Activated CD4-positive, alpha-beta T cell treated with anti-CD3 and anti-CD28 coated beads for 36 hours (primary cell): ENCODE measurements around the gene ADAMTS12. TPM values are rescaled to one million over a fixed set of nuclear protein-coding genes. Genes with fewer than 3 reads are reported as not detected.

ENCODE experiments used
- ATAC-seq: fragments of 200-7000 bp; cut with Tn5 transposase; one replicate; pipeline ENCODE4 v1.10.0; 2021; ENCODE audit warnings: mild to moderate bottlenecking, moderate library complexity
- CTCF ChIA-PET: fragments of 350-600 bp; sonication (Branson Sonifier 250); formaldehyde crosslinking; loops from one replicate; lab custom pipeline; 2021; ENCODE audit warnings: antibody characterized with exemption; lab: Charles Lee
- POLR2A ChIA-PET: fragments of 350-600 bp; sonication (Branson Sonifier 250); formaldehyde crosslinking; loops from one replicate; lab custom pipeline; 2021; ENCODE audit warnings: antibody characterized with exemption, inconsistent platforms; lab: Charles Lee
- DNase-seq: peaks from one replicate; pipeline ENCODE4 v3.0.0-alpha.2; 2020
- H3K27ac Mint-ChIP-seq: one replicate; pipeline ENCODE4 v1.8.0; 2021; ENCODE audit warnings: mixed read lengths
- H3K27me3 Mint-ChIP-seq: one replicate; pipeline ENCODE4 v1.8.0; 2021; ENCODE audit warnings: mixed read lengths
- H3K36me3 Mint-ChIP-seq: one replicate; pipeline ENCODE4 v1.8.0; 2021; ENCODE audit warnings: low read depth, mixed read lengths
- H3K4me1 Mint-ChIP-seq: one replicate; pipeline ENCODE4 v1.8.0; 2021; ENCODE audit warnings: mixed read lengths
- H3K4me3 Mint-ChIP-seq: one replicate; pipeline ENCODE4 v1.8.0; 2021; ENCODE audit warnings: mild to moderate bottlenecking, moderate library complexity, mixed read lengths
- H3K9me3 Mint-ChIP-seq: one replicate; pipeline ENCODE4 v1.8.0; 2021; ENCODE audit warnings: low read depth, mixed read lengths
- intact Hi-C, 2 experiments: fragments of 100-400 bp; cut with DNase I in 1 of 2; cut with micrococcal nuclease in 1 of 2; formaldehyde crosslinking; loops; one replicate each; pipeline versions ENCODE4 v1.14.2 to v1.15.1; 2022 to 2024; cut with DNase I, micrococcal nuclease
- total RNA-seq, 2 experiments: library from RNA; stranded (reverse); gene quantifications; one replicate each; pipeline ENCODE4 v1.2.3, GENCODE V29; 2021

Gene ADAMTS12
- total RNA-seq, 2 experiments from 2014 or later = not detected

DNA sequence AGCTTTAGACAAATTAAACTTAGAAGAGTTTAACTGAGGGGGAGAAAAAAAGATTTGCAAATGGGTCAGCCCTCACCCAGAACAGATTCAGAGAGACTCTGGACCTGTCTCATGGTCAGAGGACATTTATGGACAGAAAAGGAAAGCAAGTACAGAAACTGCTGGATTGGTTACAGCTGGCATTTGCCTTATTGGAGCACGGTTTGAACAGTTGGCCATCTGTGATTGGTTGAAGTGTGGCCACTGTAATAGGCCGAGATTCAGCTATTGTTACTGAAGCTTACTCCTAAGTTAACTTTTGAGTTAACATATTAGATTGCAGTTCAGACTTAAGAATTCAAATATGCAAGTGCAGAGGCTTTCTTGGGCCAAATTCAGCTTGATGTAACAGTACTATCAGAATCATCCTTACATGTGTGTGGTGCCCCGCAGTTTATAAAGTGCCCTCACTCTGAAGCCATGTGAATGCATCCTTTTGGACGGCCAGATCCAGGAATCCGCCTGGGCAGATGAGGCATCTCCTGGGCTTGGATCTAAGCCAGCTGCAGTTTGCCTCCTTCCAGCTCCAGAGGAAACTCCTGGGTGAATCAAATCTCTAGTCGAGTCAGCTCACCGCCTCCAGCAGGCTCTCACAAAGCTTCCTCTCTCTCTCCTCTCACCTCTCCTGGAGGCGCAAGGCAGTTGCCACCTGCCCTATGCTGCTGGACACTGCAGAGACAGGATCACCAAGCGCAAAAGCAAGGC lies 165.2 kb downstream of the ADAMTS12 start:
- H3K4me1 Mint-ChIP-seq = no peaks in the 10 kb centered on the region
- H3K4me3 Mint-ChIP-seq = no peak overlapping the region
- no peaks in the 10 kb centered on the region for H3K27me3 Mint-ChIP-seq
- intact Hi-C loops = no loop called here
- no peaks in the 10 kb centered on the region for H3K9me3 Mint-ChIP-seq
- POLR2A ChIA-PET = interaction anchor here (0.5 kb wide), 1 partner anchor 132 kb away, joined by 3 read pairs; no protein-coding TSS in a partner anchor
- DNase-seq = no peak
- ATAC-seq = no peak
- no peaks in the 10 kb centered on the region for H3K36me3 Mint-ChIP-seq
- CTCF ChIA-PET = no interaction called here
- H3K27ac Mint-ChIP-seq = no peak overlapping the region

DNA sequence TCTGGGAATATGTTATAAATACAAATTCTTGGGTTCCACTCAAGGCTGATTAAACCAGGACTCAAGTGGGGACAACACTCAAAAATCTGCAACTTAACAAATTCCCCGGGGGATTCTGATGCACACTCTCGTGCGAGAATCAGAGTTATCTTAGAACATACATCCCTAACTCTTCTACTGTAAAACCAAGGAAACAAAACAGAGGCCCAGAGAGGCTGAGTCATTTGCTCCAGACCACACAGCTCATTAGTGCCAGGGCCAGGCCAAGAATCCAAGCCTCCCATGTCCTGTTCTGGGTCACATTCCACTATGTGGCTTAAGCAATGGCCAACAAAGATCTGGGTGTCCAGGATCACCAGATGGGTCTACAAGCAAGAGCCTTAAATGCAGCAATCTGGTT lies 166.0 kb downstream of the ADAMTS12 start:
- ChIA-PET POLR2A (no interaction called here), CTCF (no interaction called here)
- Mint-ChIP-seq H3K4me1 (no peaks in the 10 kb centered on the region), H3K27me3 (no peaks in the 10 kb centered on the region), H3K36me3 (no peaks in the 10 kb centered on the region), H3K4me3 (no peak overlapping the region), H3K9me3 (no peaks in the 10 kb centered on the region), H3K27ac (no peak overlapping the region)
- ATAC-seq (no peak), DNase-seq (no peak)
- intact Hi-C loops = no loop called here

DNA sequence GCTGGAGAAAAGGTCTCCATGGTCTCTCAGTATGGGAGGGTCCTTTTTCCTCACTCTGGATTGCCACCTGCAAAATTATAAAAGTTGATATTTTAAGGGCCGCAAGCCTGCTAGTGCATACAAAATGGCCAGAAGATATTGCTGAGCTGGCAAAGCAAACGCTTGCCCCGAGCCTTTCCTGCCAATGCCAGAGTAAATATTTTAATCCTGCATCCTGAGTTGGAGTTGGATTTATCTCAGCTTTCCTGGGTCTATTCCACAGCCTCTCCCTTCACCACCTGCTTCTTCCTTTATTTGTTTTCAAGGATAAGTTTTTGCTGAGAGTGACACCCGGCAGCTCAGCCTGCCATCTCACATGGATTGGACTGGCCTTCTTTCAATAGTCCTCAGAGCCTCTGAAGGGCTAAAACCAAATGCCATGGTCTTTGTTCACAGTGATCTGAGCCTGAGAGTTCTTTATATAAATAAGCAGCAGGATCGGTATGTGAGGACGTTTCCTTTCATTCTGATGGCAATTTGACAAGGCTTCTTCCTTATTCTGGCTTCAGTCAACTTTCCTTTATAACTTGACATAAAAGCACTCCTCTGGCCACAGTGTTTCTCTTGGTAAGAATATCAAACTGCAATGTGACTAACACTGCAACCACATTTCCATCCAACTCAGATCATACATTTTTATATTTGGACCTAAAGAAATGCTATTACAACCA lies 170.1 kb downstream of the ADAMTS12 start:
- DNase-seq (no peak), ATAC-seq (no peak)
- Mint-ChIP-seq H3K9me3 (no peaks in the 10 kb centered on the region), H3K27ac (no peak overlapping the region), H3K4me3 (no peak overlapping the region), H3K4me1 (no peaks in the 10 kb centered on the region), H3K27me3 (no peaks in the 10 kb centered on the region), H3K36me3 (no peaks in the 10 kb centered on the region)
- POLR2A ChIA-PET = no interaction called here
- intact Hi-C loops = no loop called here
- CTCF ChIA-PET = no interaction called here

DNA sequence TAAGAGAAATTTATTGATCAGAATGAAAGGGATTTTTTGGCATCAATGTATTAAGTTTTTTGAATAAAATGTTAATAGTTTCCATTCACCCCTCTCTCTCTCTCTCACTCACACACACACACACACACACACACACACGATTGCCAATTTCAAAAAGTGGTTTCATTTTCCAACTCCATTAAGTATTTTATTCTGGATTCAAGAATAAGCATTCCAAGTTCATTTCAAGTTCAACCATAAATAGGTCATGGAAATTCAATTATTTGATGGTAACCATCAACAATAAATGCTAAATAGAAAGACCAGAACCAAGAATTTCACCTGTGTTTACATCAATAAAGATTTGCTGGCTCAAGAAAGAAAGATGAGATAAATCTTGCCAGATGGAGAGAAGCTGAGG lies 171.6 kb downstream of the ADAMTS12 start:
- Mint-ChIP-seq H3K27ac (no peak overlapping the region), H3K4me3 (no peak overlapping the region), H3K36me3 (no peaks in the 10 kb centered on the region), H3K4me1 (no peaks in the 10 kb centered on the region), H3K27me3 (no peaks in the 10 kb centered on the region), H3K9me3 (no peaks in the 10 kb centered on the region)
- intact Hi-C loops = no loop called here
- ATAC-seq = no peak
- no peak for DNase-seq
- POLR2A ChIA-PET = no interaction called here
- CTCF ChIA-PET = no interaction called here

DNA sequence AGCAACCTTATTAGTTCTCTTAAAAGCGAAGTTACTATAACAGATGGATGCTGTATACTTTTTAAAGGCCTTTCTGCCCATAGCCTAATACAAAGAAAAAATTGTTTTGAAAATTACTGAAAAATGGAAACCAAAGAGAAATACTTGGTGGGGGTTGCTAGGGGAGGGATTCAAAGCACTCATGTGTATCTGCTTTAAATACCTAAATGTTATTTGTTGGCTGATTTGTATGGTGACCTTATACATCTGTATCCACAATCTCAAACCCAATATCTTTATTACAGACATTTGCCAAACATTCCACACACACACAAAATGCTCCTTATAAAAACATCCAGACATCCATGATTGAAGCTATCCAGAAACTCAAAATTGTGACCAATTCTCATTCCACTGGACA lies 172.0 kb downstream of the ADAMTS12 start:
- no peak overlapping the region for H3K27ac Mint-ChIP-seq
- no peak overlapping the region for H3K4me3 Mint-ChIP-seq
- POLR2A ChIA-PET = no interaction called here

DNA sequence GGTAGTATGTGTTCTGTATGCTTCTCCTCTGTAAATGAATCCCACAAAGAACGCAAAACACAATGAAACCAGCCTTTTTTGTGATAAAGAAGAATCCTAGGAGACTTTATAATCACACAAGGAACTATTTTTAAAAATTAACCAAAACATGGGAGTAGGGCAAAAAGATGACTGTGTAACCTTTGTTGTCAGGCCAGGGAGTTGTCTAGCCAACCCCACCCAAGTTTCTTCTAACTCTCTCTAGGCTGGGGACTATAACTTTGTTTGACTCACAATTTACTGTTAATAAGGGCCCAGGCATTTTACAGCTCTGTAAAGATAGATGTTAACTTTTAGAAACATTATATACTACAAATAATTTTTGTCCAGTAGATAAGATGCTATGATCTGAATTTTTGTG lies 176.1 kb downstream of the ADAMTS12 start:
- ATAC-seq (no peak), DNase-seq (no peak)
- ChIA-PET CTCF (no interaction called here), POLR2A (no interaction called here)
- Mint-ChIP-seq H3K9me3 (no peaks in the 10 kb centered on the region), H3K4me3 (no peak overlapping the region), H3K4me1 (no peaks in the 10 kb centered on the region), H3K27me3 (no peaks in the 10 kb centered on the region), H3K36me3 (no peaks in the 10 kb centered on the region), H3K27ac (no peak overlapping the region)
- intact Hi-C loops = no loop called here

More for the DNA sequence above, 172.0 kb downstream of the ADAMTS12 start:
- DNase-seq (no peak), ATAC-seq (no peak)
- H3K9me3 Mint-ChIP-seq = no peaks in the 10 kb centered on the region
- no peaks in the 10 kb centered on the region for H3K27me3 Mint-ChIP-seq
- no peaks in the 10 kb centered on the region for H3K36me3 Mint-ChIP-seq
- CTCF ChIA-PET = no interaction called here
- no peaks in the 10 kb centered on the region for H3K4me1 Mint-ChIP-seq
- intact Hi-C loops = no loop called here

DNA sequence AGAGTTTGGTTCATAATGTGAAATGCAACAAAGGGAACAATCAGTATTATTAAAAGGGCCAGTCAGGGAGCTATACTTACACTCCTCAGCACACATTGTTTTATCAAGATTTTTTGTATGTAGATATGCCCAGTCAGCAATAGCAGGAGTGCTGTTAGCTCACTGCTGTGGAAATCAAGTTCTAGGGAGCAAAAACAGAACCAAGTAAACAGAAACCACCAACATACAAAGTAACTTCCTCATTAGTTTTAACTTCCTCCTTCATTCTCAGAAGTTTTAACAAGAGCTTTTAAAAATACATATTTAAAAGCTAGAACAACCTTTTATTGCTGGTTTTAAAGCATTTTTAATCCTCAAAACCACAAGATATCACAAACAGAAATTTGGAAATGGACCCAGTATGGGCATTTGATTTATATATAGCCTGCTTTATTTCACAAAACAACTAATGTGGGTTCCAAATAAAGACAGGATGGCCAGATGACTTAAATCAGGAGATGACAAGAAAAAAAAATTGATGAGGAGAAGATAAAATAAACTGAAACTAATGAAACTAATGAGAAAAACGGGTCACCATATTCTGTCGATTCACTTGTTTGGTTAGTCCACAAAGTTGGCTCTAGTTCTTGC lies 178.5 kb downstream of the ADAMTS12 start:
- H3K9me3 Mint-ChIP-seq = peaks cover 3% of the 10 kb centered on the region
- no peak overlapping the region for H3K4me3 Mint-ChIP-seq
- H3K27me3 Mint-ChIP-seq = no peaks in the 10 kb centered on the region
- H3K4me1 Mint-ChIP-seq = no peaks in the 10 kb centered on the region
- H3K27ac Mint-ChIP-seq = no peak overlapping the region
- no peak for DNase-seq
- CTCF ChIA-PET = interaction anchor here (0.6 kb wide), 1 partner anchor 222 kb away, joined by 3 read pairs; no protein-coding TSS in a partner anchor
- POLR2A ChIA-PET = no interaction called here
- intact Hi-C loops = no loop called here
- H3K36me3 Mint-ChIP-seq = no peaks in the 10 kb centered on the region
- no peak for ATAC-seq

DNA sequence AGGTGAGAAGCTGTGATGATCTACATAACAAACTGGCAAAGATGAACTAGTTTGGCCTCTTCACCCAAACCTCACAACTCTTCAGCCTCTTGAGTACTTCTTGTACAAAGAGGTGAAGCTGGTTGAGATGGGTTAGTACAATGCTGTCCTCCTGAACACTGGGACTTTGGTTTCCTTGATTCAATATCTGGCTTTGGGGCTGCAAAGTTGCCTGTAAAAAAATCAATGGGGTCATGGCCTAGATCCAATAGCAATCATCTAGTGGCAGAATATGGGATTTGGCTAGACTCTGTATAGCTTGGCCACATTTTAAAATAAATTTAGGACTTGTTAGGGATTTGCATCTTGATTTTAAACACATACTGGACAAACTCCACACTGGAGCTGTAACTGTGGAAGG lies 179.1 kb downstream of the ADAMTS12 start:
- ChIA-PET CTCF (no interaction called here), POLR2A (no interaction called here)
- peaks cover under 1% of the 10 kb centered on the region for H3K36me3 Mint-ChIP-seq
- peaks cover 3% of the 10 kb centered on the region for H3K9me3 Mint-ChIP-seq
- no peaks in the 10 kb centered on the region for H3K27me3 Mint-ChIP-seq
- no peak overlapping the region for H3K27ac Mint-ChIP-seq
- ATAC-seq = no peak
- no peak for DNase-seq
- intact Hi-C loops = no loop called here
- no peak overlapping the region for H3K4me3 Mint-ChIP-seq
- no peaks in the 10 kb centered on the region for H3K4me1 Mint-ChIP-seq

DNA sequence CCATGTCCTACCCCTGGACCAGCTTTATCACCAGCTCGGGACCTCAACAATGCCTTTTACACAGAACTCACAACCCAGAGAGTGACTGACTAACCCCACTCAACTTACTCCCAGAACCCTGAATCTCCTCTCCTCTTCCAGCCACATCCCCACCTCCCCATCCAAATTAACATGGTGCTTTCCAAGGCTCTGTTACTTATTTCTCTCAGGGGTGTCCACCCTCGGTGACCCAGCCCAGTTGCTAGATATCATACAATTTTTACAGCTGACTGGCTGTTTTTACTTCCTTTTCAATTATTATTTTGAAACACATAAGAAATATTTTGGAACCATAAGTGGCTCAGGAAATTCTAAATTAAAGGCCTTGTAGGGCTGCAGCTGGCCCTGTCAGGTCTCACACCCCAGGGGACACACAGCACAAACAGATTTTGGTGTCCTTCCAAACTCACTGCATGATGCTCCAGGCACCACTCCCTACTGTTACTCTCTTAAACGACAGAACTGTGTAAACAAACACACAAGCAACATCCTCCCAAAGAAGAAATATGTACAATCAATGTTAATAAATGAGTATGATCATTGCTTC lies 180.6 kb downstream of the ADAMTS12 start:
- Mint-ChIP-seq H3K27me3 (no peaks in the 10 kb centered on the region), H3K36me3 (peaks cover 2% of the 10 kb centered on the region), H3K27ac (no peak overlapping the region), H3K4me3 (no peak overlapping the region), H3K4me1 (no peaks in the 10 kb centered on the region), H3K9me3 (peaks cover 3% of the 10 kb centered on the region)
- ATAC-seq = no peak
- DNase-seq = no peak
- intact Hi-C loops = no loop called here
- ChIA-PET CTCF (no interaction called here), POLR2A (no interaction called here)

DNA sequence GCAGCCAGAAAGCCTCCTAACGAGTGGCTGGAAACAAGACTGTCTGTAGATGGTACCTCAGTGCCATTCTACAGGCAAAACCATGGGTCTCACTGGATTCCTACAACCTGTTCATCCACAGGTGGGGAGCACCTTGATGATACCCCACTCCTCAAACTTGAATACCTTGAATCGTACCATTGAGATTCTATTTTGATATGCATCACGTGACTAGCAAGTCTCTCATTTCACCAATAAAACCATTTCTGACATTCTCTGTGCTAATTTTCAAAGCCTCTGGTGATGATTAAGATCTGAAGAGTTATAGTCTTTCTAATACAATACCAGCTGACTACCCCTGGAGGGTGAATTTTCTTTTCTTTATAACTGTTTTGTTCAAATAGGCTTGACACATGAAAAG lies 188.9 kb downstream of the ADAMTS12 start:
- intact Hi-C loops = no loop called here

DNA sequence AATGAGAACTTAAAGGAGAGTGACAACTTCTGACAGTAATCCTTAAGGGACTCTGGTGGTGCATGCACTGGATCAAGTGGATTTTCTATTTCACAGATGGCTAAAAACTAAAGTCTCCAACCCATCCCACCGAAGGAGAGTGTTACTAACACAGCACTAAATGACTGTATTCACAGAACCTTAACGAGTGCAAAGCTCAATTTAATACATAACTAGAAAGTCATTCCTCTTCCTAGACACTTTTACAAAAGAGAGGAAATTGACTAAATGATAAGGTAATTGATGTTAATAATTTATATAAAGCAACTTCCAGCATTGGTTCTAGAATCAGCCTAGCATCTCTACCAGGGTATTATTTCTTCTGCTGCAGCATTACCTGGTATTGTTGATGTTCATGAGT lies 189.8 kb downstream of the ADAMTS12 start:
- Mint-ChIP-seq H3K36me3 (no peaks in the 10 kb centered on the region), H3K9me3 (no peaks in the 10 kb centered on the region), H3K27me3 (no peaks in the 10 kb centered on the region), H3K27ac (no peak overlapping the region), H3K4me1 (no peaks in the 10 kb centered on the region), H3K4me3 (no peak overlapping the region)
- ATAC-seq (no peak), DNase-seq (no peak)
- POLR2A ChIA-PET = no interaction called here
- CTCF ChIA-PET = no interaction called here
- intact Hi-C loops = no loop called here

More for the DNA sequence above, 188.9 kb downstream of the ADAMTS12 start:
- no peaks in the 10 kb centered on the region for H3K4me1 Mint-ChIP-seq
- no peak overlapping the region for H3K27ac Mint-ChIP-seq
- CTCF ChIA-PET = no interaction called here
- H3K27me3 Mint-ChIP-seq = no peaks in the 10 kb centered on the region
- peaks cover 2% of the 10 kb centered on the region for H3K36me3 Mint-ChIP-seq
- H3K4me3 Mint-ChIP-seq = no peak overlapping the region
- DNase-seq (no peak), ATAC-seq (no peak)
- no peaks in the 10 kb centered on the region for H3K9me3 Mint-ChIP-seq
- POLR2A ChIA-PET = no interaction called here
